GM23248 (cell line): ENCODE data around the gene NAA10.

Source experiments
- EZH2 ChIP-seq: fragments of 200-600 bp; sonication (generic); IDR thresholded peaks from 2 replicates; pipeline ENCODE4 v1.6.1; 2018; ENCODE audit warnings: antibody characterized with exemption, mild to moderate bottlenecking; ENCODE audit not compliant: insufficient read depth, poor library complexity, severe bottlenecking
- EZH2phosphoT487 ChIP-seq: fragments of 200-600 bp; sonication (generic); IDR thresholded peaks from 2 replicates; pipeline ENCODE4 v1.6.1; 2018; ENCODE audit warnings: antibody characterized with exemption, moderate library complexity, mild to moderate bottlenecking, low read depth; ENCODE audit not compliant: insufficient read depth

DNA sequence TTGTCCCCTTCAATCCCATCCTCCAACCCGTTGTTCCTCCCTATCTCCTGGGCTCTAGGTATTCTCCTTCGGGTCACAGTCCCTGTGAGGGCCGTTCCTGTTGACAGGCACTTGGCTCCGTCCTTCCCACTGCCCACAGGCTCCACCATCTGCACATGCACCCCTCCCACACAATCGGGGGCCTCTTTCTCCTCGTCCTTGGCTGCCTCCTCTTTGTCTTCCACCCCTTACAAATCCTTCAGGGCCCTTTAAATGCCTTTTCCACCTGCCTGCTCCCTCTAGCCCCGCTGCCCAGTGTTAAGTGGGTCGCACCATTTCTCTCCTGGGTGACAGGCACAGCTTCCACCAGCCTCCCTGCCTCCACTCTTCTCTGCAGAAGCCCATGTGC lies 33.1 kb downstream of the NAA10 start:
- TF ChIP-seq EZH2 (no peak), EZH2phosphoT487 (no peak)
